HEK293 (cell line): ENCODE results near the gene MGAT4A.

Experiments
- CTCF ChIA-PET: fragments of 350-600 bp; formaldehyde crosslinking; extraction: SDS; loops from one replicate; lab custom pipeline; 2021; ENCODE audit warnings: antibody characterized with exemption; lab: Yijun Ruan, JAX
- POLR2A ChIA-PET: fragments of 300-600 bp; formaldehyde crosslinking; extraction: SDS; loops from one replicate; lab custom pipeline; 2020; ENCODE audit warnings: antibody characterized with exemption, inconsistent platforms; lab: Yijun Ruan, JAX
- H3K27ac ChIP-seq: fragments of 200-500 bp; sonication (Bioruptor generic); 2 replicates; pipeline ENCODE4 v1.5.1; 2014; ENCODE audit warnings: low read depth, low read length, control low read depth, inconsistent platforms; ENCODE audit errors: extremely low read depth
- H3K36me3 ChIP-seq, 2 experiments: fragments of 200-500 bp in 1 of 2; sonication (Bioruptor generic) in 1 of 2; 1 replicate in 1 of 2; 2 replicates in 1 of 2; pipeline ENCODE4 v1.5.1; 2014 to 2017; ENCODE audit warnings: inconsistent platforms in 2 of 2, low read length in 2 of 2; ENCODE audit not compliant: control insufficient read depth in 2 of 2, insufficient read depth in 1 of 2
- H3K4me1 ChIP-seq: fragments of 200-500 bp; sonication (Bioruptor generic); 2 replicates; pipeline ENCODE4 v1.5.1; 2014; ENCODE audit warnings: mild to moderate bottlenecking, low read length, inconsistent platforms; ENCODE audit not compliant: control insufficient read depth, insufficient read depth
- H3K4me3 ChIP-seq: 2 replicates; pipeline ENCODE4 v1.5.1; 2011; ENCODE audit warnings: low read depth, mild to moderate bottlenecking, control low read depth, low read length, moderate library complexity
- H3K9me3 ChIP-seq: fragments of 200-500 bp; sonication (Bioruptor generic); 2 replicates; pipeline ENCODE4 v1.5.1; 2014; ENCODE audit warnings: low read depth, low read length, inconsistent platforms; ENCODE audit not compliant: control insufficient read depth, insufficient read depth
- CTCF ChIP-seq: fragments of 450-650 bp; formaldehyde crosslinking; IDR thresholded peaks from 2 replicates; pipeline ENCODE4 v1.5.1; 2016; ENCODE audit warnings: missing biosample characterization, missing genetic modification characterization
- PRDM6 ChIP-seq: fragments of 450-650 bp; formaldehyde crosslinking; IDR thresholded peaks from 2 replicates; pipeline ENCODE4 v1.5.1; 2017; ENCODE audit warnings: missing biosample characterization, missing genetic modification characterization
- SALL2 ChIP-seq: fragments of 450-650 bp; formaldehyde crosslinking; IDR thresholded peaks from 2 replicates; pipeline ENCODE4 v1.5.0; 2017; ENCODE audit warnings: missing biosample characterization, mild to moderate bottlenecking, missing genetic modification characterization, borderline replicate concordance
- SP7 ChIP-seq: fragments of 450-650 bp; formaldehyde crosslinking; IDR thresholded peaks from 2 replicates; pipeline ENCODE4 v1.5.1; 2016; ENCODE audit warnings: missing biosample characterization, missing genetic modification characterization
- ZBTB48 ChIP-seq: fragments of 450-650 bp; formaldehyde crosslinking; IDR thresholded peaks from 2 replicates; pipeline ENCODE4 v1.5.1; 2016; ENCODE audit warnings: missing biosample characterization, missing genetic modification characterization
- ZFP3 ChIP-seq: fragments of 450-650 bp; formaldehyde crosslinking; IDR thresholded peaks from 2 replicates; pipeline ENCODE4 v1.5.1; 2016; ENCODE audit warnings: low read depth, missing biosample characterization, missing genetic modification characterization
- ZNF10 ChIP-seq: fragments of 450-650 bp; formaldehyde crosslinking; IDR thresholded peaks from 2 replicates; pipeline ENCODE4 v1.5.1; 2017; ENCODE audit warnings: missing biosample characterization, missing genetic modification characterization
- ZNF18 ChIP-seq: fragments of 450-650 bp; formaldehyde crosslinking; IDR thresholded peaks from 2 replicates; pipeline ENCODE4 v1.5.1; 2016; ENCODE audit warnings: missing biosample characterization, missing genetic modification characterization
- ZNF302 ChIP-seq: fragments of 450-650 bp; formaldehyde crosslinking; IDR thresholded peaks from 2 replicates; pipeline ENCODE4 v1.5.1; 2016; ENCODE audit warnings: missing biosample characterization, missing genetic modification characterization, low read depth
- ZNF335 ChIP-seq: fragments of 450-650 bp; formaldehyde crosslinking; conservative IDR thresholded peaks from 2 replicates; pipeline ENCODE4 v1.5.1; 2016; ENCODE audit warnings: missing biosample characterization, missing genetic modification characterization
- ZNF341 ChIP-seq: fragments of 450-650 bp; formaldehyde crosslinking; IDR thresholded peaks from 2 replicates; pipeline ENCODE4; 2016; ENCODE audit warnings: low read depth, missing biosample characterization, missing genetic modification characterization
- ZNF529 ChIP-seq: fragments of 450-650 bp; formaldehyde crosslinking; IDR thresholded peaks from 2 replicates; pipeline ENCODE4 v1.5.1; 2017; ENCODE audit warnings: missing genetic modification characterization, missing biosample characterization; ENCODE audit not compliant: insufficient replicate concordance
- ZNF544 ChIP-seq: fragments of 450-650 bp; formaldehyde crosslinking; IDR thresholded peaks from 2 replicates; pipeline ENCODE4 v1.5.0; 2017; ENCODE audit warnings: missing biosample characterization, missing genetic modification characterization
- ZNF558 ChIP-seq: fragments of 450-650 bp; formaldehyde crosslinking; IDR thresholded peaks from 2 replicates; pipeline ENCODE4 v1.5.1; 2016; ENCODE audit warnings: missing biosample characterization, missing genetic modification characterization
- ZNF580 ChIP-seq: fragments of 450-650 bp; formaldehyde crosslinking; IDR thresholded peaks from 2 replicates; pipeline ENCODE4 v1.5.1; 2016; ENCODE audit warnings: missing biosample characterization, missing genetic modification characterization
- ZSCAN18 ChIP-seq: fragments of 450-650 bp; formaldehyde crosslinking; IDR thresholded peaks from 2 replicates; pipeline ENCODE4 v1.5.1; 2016; ENCODE audit warnings: missing biosample characterization, missing genetic modification characterization
- ZSCAN30 ChIP-seq: fragments of 450-650 bp; IDR thresholded peaks from 2 replicates; pipeline ENCODE4 v1.5.1; 2018; ENCODE audit warnings: missing biosample characterization, mild to moderate bottlenecking, missing genetic modification characterization, moderate library complexity

MGAT4A gene

GRCh38 chr2:98697651-98698337, 33.1 kb downstream of the MGAT4A start:
- ChIA-PET POLR2A (no interaction called here), CTCF (interaction anchor here (1.5 kb wide), 1 partner anchor 49 kb away, joined by 3 read pairs; no protein-coding TSS in a partner anchor)
- TF ChIP-seq ZSCAN30 (tag by site-specific recombination) (no peak), ZSCAN18 (no peak), ZNF302 (tag by site-specific recombination) (no peak), ZBTB48 (no peak), ZNF529 (tag by site-specific recombination) (no peak), CTCF (tag by site-specific recombination) (no peak), ZNF18 (no peak), ZFP3 (no peak), ZNF544 (tag by site-specific recombination) (no peak), PRDM6 (no peak), ZNF341 (tag by site-specific recombination) (no peak), SALL2 (tag by site-specific recombination) (no peak), SP7 (tag by site-specific recombination) (no peak), ZNF558 (tag by site-specific recombination) (no peak), ZNF10 (tag by site-specific recombination) (no peak), ZNF335 (no peak)
- H3K4me1 ChIP-seq, result no peaks in the 10 kb centered on the region
- H3K9me3 ChIP-seq, result no peaks in the 10 kb centered on the region
- no peaks in the 10 kb centered on the region for H3K36me3 ChIP-seq
- H3K4me3 ChIP-seq, result no peak overlapping the region
- no peak overlapping the region for H3K27ac ChIP-seq

- Histone ChIP-seq H3K9me3 (no peaks in the 10 kb centered on the region), H3K27ac (no peak overlapping the region), H3K36me3 (no peaks in the 10 kb centered on the region), H3K4me1 (no peaks in the 10 kb centered on the region), H3K4me3 (no peak overlapping the region)
- TF ChIP-seq ZNF580, result no peak
- POLR2A ChIA-PET, result no interaction called here
- CTCF ChIA-PET, result no interaction called here
Measured at GRCh38 chr2:98696200-98696599, 34.7 kb downstream of the MGAT4A start.
